Spleen (tissue), 11 donors: ENCODE measurements around the gene TKT. TPM values are rescaled to one million over a fixed set of nuclear protein-coding genes. Genes with fewer than 3 reads are reported as not detected.

Experiments used
- DNase-seq: peaks from one replicate; pipeline ENCODE4 v3.0.0-alpha.2; 2020
- H3K27ac ChIP-seq, 8 donors: fragments of 200-600 bp; sonication (generic) in 7 of 8; 1 replicate in 4 of 8; 2 replicates in 4 of 8; pipeline versions ENCODE4 v1.5.0 to v1.8.0; 2016 to 2021; ENCODE audit warnings: inconsistent platforms in 4 of 8, mild to moderate bottlenecking in 4 of 8, moderate library complexity in 1 of 8
- H3K27me3 ChIP-seq, 7 donors: fragments of 200-600 bp; sonication (generic) in 6 of 7; replicated peaks in 1 of 7; 1 replicate in 4 of 7; 2 replicates in 3 of 7; pipeline versions ENCODE4 v1.5.0 to v1.8.0; 2016 to 2021; ENCODE audit warnings: inconsistent platforms in 3 of 7, mild to moderate bottlenecking in 1 of 7
- H3K36me3 ChIP-seq, 6 donors: fragments of 200-600 bp; sonication (generic) in 5 of 6; 1 replicate in 4 of 6; 2 replicates in 2 of 6; pipeline versions ENCODE4 v1.5.0 to v1.8.0; 2016 to 2021; ENCODE audit warnings: inconsistent platforms in 2 of 6
- H3K4me1 ChIP-seq, 6 donors: fragments of 200-600 bp; sonication (generic) in 5 of 6; 1 replicate in 3 of 6; 2 replicates in 3 of 6; pipeline versions ENCODE4 v1.5.0 to v1.8.0; 2016 to 2021; ENCODE audit warnings: inconsistent platforms in 3 of 6
- H3K4me3 ChIP-seq, 8 donors: fragments of 200-600 bp; sonication (generic) in 7 of 8; 1 replicate in 4 of 8; 2 replicates in 4 of 8; pipeline versions ENCODE4 v1.5.0 to v1.8.0; 2016 to 2021; ENCODE audit warnings: inconsistent platforms in 4 of 8, mild to moderate bottlenecking in 4 of 8, moderate library complexity in 2 of 8
- H3K9me3 ChIP-seq, 8 donors: fragments of 200-600 bp; sonication (generic) in 7 of 8; 1 replicate in 4 of 8; 2 replicates in 4 of 8; pipeline versions ENCODE4 v1.5.0 to v1.8.0; 2016 to 2021; ENCODE audit warnings: inconsistent platforms in 4 of 8
- POLR2A ChIP-seq, 3 donors: fragments of 450-650 bp; IDR thresholded peaks; one replicate each; pipeline ENCODE4 v1.5.1; 2017; ENCODE audit warnings: antibody characterized with exemption in 3 of 3, mild to moderate bottlenecking in 1 of 3
- POLR2AphosphoS5 ChIP-seq, 3 donors: sonication (generic); formaldehyde crosslinking; IDR thresholded peaks; one replicate each; pipeline ENCODE4 v1.5.1; 2017; ENCODE audit warnings: antibody characterized with exemption in 3 of 3
- WGBS, 5 donors: extraction: QIAGEN DNeasy Blood & Tissue Kit in 3 of 5; methylation state at CpG; one replicate each; pipeline versions ENCODE4 v1.1.5 to v1.1.7; 2013 to 2018; 5-methylcytosine and 5-hydroxymethylcytosine counted together
- intact Hi-C: fragments of 100-400 bp; cut with DNase I; formaldehyde crosslinking; loops from one replicate; pipeline ENCODE4 v1.15.0; 2023; ENCODE audit warnings: low total_unique reads
- polyA plus RNA-seq, 3 donors: library from polyadenylated mRNA; stranded (reverse); fragments of 200-250 nt; gene quantifications; one replicate each; pipeline ENCODE4 v1.2.1, GENCODE V29; 2013
- total RNA-seq, 7 donors: library from RNA; depleted of rRNA in 3 of 7; stranded (reverse); fragments of >200 nt in 3 of 7; fragmentation: NEBNext Ultra II Directional in 4 of 7; extraction: Animal tissue kit (Norgen Biotek cat#: 25700) in 4 of 7; gene quantifications; one replicate each; pipeline versions ENCODE4 v1.1.0 to v1.2.1, GENCODE V29; 2016 to 2021
- TF ChIP-seq, protein P1 (sequence below), 11 experiments: fragments of 200-600 bp in 7 of 11; fragments of 450-650 bp in 4 of 11; sonication (generic) in 4 of 11; IDR thresholded peaks in 8 of 11; conservative IDR thresholded peaks in 3 of 11; 1 replicate in 7 of 11; 2 replicates in 4 of 11; pipeline versions ENCODE4 v1.4.0 to v1.8.0; 2016 to 2021; ENCODE audit warnings: antibody characterized with exemption in 11 of 11, inconsistent platforms in 4 of 11, mild to moderate bottlenecking in 1 of 11
- donor health status: healthy with polysubstance abuse.
- donor health status: DM: no; HTN: no; CAD: no; lungs with moderate emphysema.
- donor health status: DM: no; HTN: no; CAD: no.
- donor health status: Bipolar disorder and iron deficiency.
- donor health status: healthy.
- donor health status: DM: no; HTN: no; CAD: no.
- donor health status: DM: yes; HTN: yes; CAD: no.

Gene TKT
- total and polyA plus RNA-seq, 10 donors, result 110 to 490 (median 273) TPM

DNA sequence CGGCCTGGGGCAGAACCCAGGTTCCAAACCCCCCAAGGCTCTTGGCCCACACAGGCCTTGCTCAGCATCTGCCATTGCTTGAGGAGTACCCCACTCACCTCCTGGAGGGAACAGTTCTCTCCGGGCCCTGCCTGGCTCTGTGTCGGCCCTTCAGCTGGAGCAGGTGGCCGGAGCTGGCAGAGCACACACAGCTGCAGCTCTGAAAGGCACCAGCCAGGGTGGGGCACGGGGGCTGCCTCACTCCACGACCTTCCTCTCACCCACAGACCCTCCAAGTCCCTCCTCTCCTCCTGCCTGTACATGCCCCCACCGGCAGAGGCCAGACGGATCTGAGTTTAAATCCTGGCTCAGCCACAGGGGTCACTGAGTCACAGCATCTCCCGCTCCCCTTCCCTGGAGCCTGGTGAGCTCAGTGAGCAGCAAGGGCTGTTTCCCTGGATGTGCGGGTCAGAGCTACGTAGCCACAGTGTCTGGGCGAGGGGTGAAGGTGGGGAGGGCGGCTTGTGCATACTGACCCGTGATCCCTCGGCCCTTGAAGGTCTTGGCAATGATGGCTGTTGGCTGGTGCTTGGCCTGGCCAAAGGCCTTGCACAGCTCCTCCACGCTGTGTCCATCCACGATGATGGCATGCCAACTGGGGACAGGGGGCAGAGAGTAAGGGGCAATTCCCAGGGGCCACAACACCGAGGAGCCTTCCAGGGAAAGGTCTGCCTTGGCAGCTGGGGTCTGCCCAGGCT lies 23.0 kb downstream of the TKT start:
- intact Hi-C loops, result no loop called here
- 82 to 87% (median 84%) methylated on average over 15 to 18 of the region's 18 CpGs for WGBS, 5 donors
- peak in 2 of 3 donors; percentile 23 to 63 for TF ChIP-seq POLR2AphosphoS5 (IDR thresholded peaks at IDR 0.05)
- TF ChIP-seq, protein P1, sequence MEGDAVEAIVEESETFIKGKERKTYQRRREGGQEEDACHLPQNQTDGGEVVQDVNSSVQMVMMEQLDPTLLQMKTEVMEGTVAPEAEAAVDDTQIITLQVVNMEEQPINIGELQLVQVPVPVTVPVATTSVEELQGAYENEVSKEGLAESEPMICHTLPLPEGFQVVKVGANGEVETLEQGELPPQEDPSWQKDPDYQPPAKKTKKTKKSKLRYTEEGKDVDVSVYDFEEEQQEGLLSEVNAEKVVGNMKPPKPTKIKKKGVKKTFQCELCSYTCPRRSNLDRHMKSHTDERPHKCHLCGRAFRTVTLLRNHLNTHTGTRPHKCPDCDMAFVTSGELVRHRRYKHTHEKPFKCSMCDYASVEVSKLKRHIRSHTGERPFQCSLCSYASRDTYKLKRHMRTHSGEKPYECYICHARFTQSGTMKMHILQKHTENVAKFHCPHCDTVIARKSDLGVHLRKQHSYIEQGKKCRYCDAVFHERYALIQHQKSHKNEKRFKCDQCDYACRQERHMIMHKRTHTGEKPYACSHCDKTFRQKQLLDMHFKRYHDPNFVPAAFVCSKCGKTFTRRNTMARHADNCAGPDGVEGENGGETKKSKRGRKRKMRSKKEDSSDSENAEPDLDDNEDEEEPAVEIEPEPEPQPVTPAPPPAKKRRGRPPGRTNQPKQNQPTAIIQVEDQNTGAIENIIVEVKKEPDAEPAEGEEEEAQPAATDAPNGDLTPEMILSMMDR (IDR thresholded peaks at IDR 0.05 in 8 of 11, conservative IDR thresholded peaks at IDR 0.05 in 3 of 11), result no peak
- H3K27ac ChIP-seq, result peak overlapping the region in 1 of 8 donors; percentile 23
- H3K36me3 ChIP-seq, result peaks cover 7 to 100% (median 89%) of the 10 kb centered on the region in 6 donors
- H3K4me1 ChIP-seq, result peaks cover 11 to 70% (median 42%) of the 10 kb centered on the region in 6 donors
- no peak overlapping the region for H3K4me3 ChIP-seq
- H3K9me3 ChIP-seq, result no peaks in the 10 kb centered on the region
- H3K27me3 ChIP-seq, result no peaks in the 10 kb centered on the region
- DNase-seq, result peak; percentile 58

DNA sequence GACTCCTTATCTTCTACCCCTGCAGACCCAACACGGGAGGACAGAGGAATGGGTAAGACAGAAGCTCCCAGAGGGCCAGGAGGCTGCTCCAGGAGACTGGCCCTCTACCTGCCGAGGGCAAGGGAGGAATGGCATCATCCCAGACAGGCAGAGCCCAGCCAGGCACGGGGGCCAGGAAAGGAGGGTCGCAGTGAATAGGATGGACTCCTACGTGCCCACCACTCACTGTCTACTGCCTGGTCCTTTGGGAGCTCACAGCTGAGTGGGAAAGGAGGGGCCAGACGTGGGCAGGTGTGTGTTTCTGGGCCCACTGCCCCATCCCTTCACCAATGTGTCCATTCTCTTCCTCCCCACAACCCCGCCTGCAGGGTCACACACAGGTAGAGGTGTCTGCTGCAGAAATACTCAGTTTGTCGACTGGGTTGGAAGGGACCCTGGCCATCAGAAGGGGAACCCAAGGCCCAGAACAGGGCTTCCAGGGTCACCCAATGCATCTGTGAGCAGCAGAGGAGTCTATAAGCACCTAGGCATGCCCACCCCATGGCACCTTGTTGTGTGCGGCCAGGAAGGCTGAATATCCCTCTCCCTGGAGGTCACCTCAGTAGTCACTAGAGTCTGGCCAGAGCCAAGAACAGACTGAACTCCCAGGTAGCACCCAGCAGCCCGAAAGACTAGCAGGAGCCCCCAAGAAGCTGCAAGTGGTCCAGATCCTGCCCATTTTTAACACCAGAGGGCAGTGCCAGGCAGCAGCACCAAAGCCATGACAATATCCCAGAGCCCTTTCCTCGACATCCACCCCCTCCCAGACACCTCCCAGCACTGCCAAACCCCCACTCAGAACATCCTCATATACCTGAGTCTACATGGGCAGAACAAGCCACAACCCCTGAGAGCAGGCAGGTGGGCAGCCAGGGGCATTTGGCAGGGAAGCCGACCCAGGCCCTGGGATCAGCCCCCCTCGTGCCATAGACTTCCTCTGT lies 24.0 kb downstream of the TKT start:
- no peak overlapping the region for H3K27ac ChIP-seq
- no peak overlapping the region for H3K4me3 ChIP-seq
- intact Hi-C loops, result no loop called here
- DNase-seq, result peak; percentile 56
- WGBS, 5 donors, result 82 to 92% (median 86%) methylated on average over 9 to 13 of the region's 13 CpGs
- TF ChIP-seq POLR2AphosphoS5 (IDR thresholded peaks at IDR 0.05) (no peak), POLR2A (IDR thresholded peaks at IDR 0.05) (no peak)
- H3K4me1 ChIP-seq, result peaks cover 11 to 67% (median 39%) of the 10 kb centered on the region in 6 donors
- H3K36me3 ChIP-seq, result peaks cover 7 to 100% (median 92%) of the 10 kb centered on the region in 6 donors
- no peaks in the 10 kb centered on the region for H3K27me3 ChIP-seq
- no peaks in the 10 kb centered on the region for H3K9me3 ChIP-seq

DNA sequence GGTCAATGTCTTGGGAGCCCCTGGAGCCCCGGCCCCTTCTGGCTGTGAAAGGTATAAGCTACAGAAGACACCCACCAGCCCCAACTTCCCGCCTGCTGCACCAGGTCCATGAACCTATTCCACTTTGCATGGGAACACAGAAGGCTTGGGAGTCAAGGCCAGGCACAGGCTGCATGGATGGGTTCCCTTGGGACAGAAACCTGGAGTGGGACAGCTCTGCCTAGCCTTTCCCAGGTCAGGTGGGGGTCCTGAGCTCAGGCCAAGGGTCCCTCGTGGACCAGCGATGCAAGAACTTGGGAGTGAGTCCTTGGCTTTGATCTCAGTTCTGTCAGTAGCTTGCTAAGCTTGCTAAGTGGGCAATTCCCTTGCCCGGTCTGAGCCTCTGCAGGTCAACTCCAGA lies 25.0 kb downstream of the TKT start:
- H3K27me3 ChIP-seq, result no peaks in the 10 kb centered on the region
- peak; percentile 44 for DNase-seq
- H3K36me3 ChIP-seq, result peaks cover 16 to 100% (median 96%) of the 10 kb centered on the region in 6 donors
- peaks cover 1 to 67% (median 29%) of the 10 kb centered on the region in 6 donors for H3K4me1 ChIP-seq
- WGBS, 5 donors, result 83 to 97% (median 92%) methylated on average over 2 to 5 of the region's 5 CpGs
- H3K4me3 ChIP-seq, result no peak overlapping the region
- TF ChIP-seq POLR2AphosphoS5 (IDR thresholded peaks at IDR 0.05), result no peak
- no peak for TF ChIP-seq POLR2A (IDR thresholded peaks at IDR 0.05)
- TF ChIP-seq, protein P1 (IDR thresholded peaks at IDR 0.05 in 8 of 11, conservative IDR thresholded peaks at IDR 0.05 in 3 of 11), result no peak
- H3K27ac ChIP-seq, result no peak overlapping the region
- no peaks in the 10 kb centered on the region for H3K9me3 ChIP-seq
- intact Hi-C loops, result no loop called here

DNA sequence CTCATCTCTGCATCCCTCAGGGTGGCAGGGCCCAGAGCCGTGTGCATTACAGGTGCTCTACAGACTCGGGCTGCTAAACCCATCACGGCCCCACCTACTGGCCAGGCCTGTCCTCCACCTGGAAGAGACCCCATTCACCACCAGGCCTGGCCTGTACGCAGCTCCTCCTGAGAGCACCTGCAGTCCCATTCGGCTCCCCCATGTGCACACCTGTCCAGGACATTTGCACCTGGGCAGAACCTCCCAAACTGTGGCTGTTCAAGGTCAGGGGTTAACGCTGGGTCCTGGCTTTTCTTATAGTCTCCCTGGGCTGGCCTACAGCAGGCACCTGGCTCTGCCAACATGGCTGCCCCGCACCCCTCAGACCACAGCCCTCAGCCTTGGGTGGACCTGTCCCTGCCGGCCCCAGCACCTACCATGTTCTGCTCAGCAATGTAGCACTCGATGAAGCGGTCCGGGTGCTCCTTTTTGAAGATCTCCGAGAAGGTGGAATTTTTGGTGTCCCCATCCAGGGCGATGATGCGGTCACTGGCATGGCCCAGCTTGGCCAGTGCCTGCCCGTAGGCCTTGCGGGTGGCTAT lies 25.7 kb downstream of the TKT start:
- Histone ChIP-seq H3K9me3 (no peaks in the 10 kb centered on the region), H3K27me3 (no peaks in the 10 kb centered on the region), H3K27ac (peak overlapping the region in 2 of 8 donors; percentile 17 to 80), H3K4me3 (no peak overlapping the region), H3K4me1 (peaks cover 0 to 67% (median 26%) of the 10 kb centered on the region in 6 donors), H3K36me3 (peaks cover 16 to 100% (median 100%) of the 10 kb centered on the region in 6 donors)
- intact Hi-C loops, result no loop called here
- 84 to 94% (median 87%) methylated on average over 10 to 16 of the region's 16 CpGs for WGBS, 5 donors
- DNase-seq, result peak; percentile 67
- TF ChIP-seq POLR2AphosphoS5 (IDR thresholded peaks at IDR 0.05), result peak in 1 of 3 donors; percentile 45
- TF ChIP-seq, protein P1 (IDR thresholded peaks at IDR 0.05 in 8 of 11, conservative IDR thresholded peaks at IDR 0.05 in 3 of 11), result no peak
